Transverse colon (tissue), 3 donors: Measurements from ENCODE around the gene GSTM5.
"Not testable (repeated sequence)": the region's sequence is repeated elsewhere in the genome, so short reads cannot be mapped to it uniquely, and the experiment has no call there.

ENCODE experiments used
- CTCF ChIP-seq, 5 experiments: fragments of 200-600 bp in 3 of 5; fragments of 450-650 bp in 2 of 5; sonication (generic) in 3 of 5; IDR thresholded peaks; 1 replicate in 2 of 5; 2 replicates in 3 of 5; pipeline ENCODE4 v1.5.1; 2016 to 2017; ENCODE audit warnings: antibody characterized with exemption in 5 of 5, inconsistent platforms in 3 of 5, mild to moderate bottlenecking in 2 of 5, moderate library complexity in 1 of 5
- POLR2A ChIP-seq: fragments of 450-650 bp; IDR thresholded peaks from one replicate; pipeline ENCODE4 v1.6.1; 2016; ENCODE audit warnings: antibody characterized with exemption, mild to moderate bottlenecking, moderate library complexity

GRCh38 chr1:109694400-109694799, 17.7 kb upstream of the GSTM5 start:
- not testable (repeated sequence) for TF ChIP-seq POLR2A; CTCF (IDR thresholded peaks at IDR 0.05)
